Upper lobe of right lung (tissue), 1 donor: ENCODE data around the gene ST6GAL1. TPM values are rescaled to one million over a fixed set of nuclear protein-coding genes. Genes with fewer than 3 reads are reported as not detected.

ENCODE experiments used
- ATAC-seq: fragments of 200-7000 bp; cut with Tn5 transposase; one replicate; pipeline ENCODE4 v1.9.1; 2020; ENCODE audit warnings: mild to moderate bottlenecking, moderate library complexity
- DNase-seq: peaks from one replicate; pipeline ENCODE4 v3.0.0-alpha.2; 2020
- H3K27ac ChIP-seq: fragments of 200-600 bp; one replicate; pipeline ENCODE4 v1.8.0; 2022
- H3K27me3 ChIP-seq: fragments of 200-600 bp; one replicate; pipeline ENCODE4 v1.8.0; 2022; ENCODE audit warnings: mild to moderate bottlenecking
- H3K36me3 ChIP-seq: fragments of 200-600 bp; one replicate; pipeline ENCODE4 v1.8.0; 2022
- H3K4me1 ChIP-seq: fragments of 200-600 bp; one replicate; pipeline ENCODE4 v1.8.0; 2022
- H3K4me3 ChIP-seq: fragments of 200-600 bp; one replicate; pipeline ENCODE4 v1.8.0; 2022; ENCODE audit warnings: mild to moderate bottlenecking
- H3K9me3 ChIP-seq: fragments of 200-600 bp; one replicate; pipeline ENCODE4 v1.8.0; 2022
- CTCF ChIP-seq: fragments of 200-600 bp; IDR thresholded peaks from one replicate; pipeline ENCODE4 v1.8.0; 2022; ENCODE audit warnings: antibody characterized with exemption
- intact Hi-C: fragments of 100-400 bp; cut with DNase I; formaldehyde crosslinking; loops from one replicate; pipeline ENCODE4 v1.11.0; 2022
- total RNA-seq: library from RNA; stranded (reverse); fragmentation: NEBNext Ultra II Directional; extraction: Animal tissue kit (Norgen Biotek cat#: 25700); gene quantifications from one replicate; pipeline ENCODE4 v1.2.1, GENCODE V29; 2021
- donor health status: DM: no; HTN: yes; CAD: no; lungs with severe emphysema.

ST6GAL1 gene
- total RNA-seq, 1 donor from 2014 or later = 116 TPM

GRCh38 chr3:187061748-187062147 is 131.4 kb downstream of the ST6GAL1 start:
- ATAC-seq = no peak
- Histone ChIP-seq H3K4me1 (peaks cover 15% of the 10 kb centered on the region), H3K27ac (no peak overlapping the region), H3K4me3 (no peak overlapping the region), H3K36me3 (no peaks in the 10 kb centered on the region), H3K27me3 (no peaks in the 10 kb centered on the region), H3K9me3 (no peaks in the 10 kb centered on the region)
- no peak for TF ChIP-seq CTCF
- no peak for DNase-seq
- intact Hi-C loops = no loop called here

GRCh38 chr3:187062526-187063177 is 132.3 kb downstream of the ST6GAL1 start:
- peaks cover 15% of the 10 kb centered on the region for H3K4me1 ChIP-seq
- intact Hi-C loops = no loop called here
- TF ChIP-seq CTCF = no peak
- DNase-seq = no peak
- peak overlapping the region; percentile 66 for H3K27ac ChIP-seq
- no peak for ATAC-seq
- H3K9me3 ChIP-seq = no peaks in the 10 kb centered on the region
- H3K36me3 ChIP-seq = no peaks in the 10 kb centered on the region
- no peaks in the 10 kb centered on the region for H3K27me3 ChIP-seq
- no peak overlapping the region for H3K4me3 ChIP-seq

GRCh38 chr3:187063286-187064121 is 133.2 kb downstream of the ST6GAL1 start:
- Histone ChIP-seq H3K4me3 (no peak overlapping the region), H3K4me1 (peaks cover 15% of the 10 kb centered on the region), H3K27ac (peak overlapping the region; percentile 66), H3K36me3 (no peaks in the 10 kb centered on the region), H3K27me3 (no peaks in the 10 kb centered on the region), H3K9me3 (no peaks in the 10 kb centered on the region)
- intact Hi-C loops = no loop called here
- no peak for TF ChIP-seq CTCF
- DNase-seq = no peak
- peak; percentile 88 for ATAC-seq

GRCh38 chr3:187064210-187065115 is 134.1 kb downstream of the ST6GAL1 start:
- Histone ChIP-seq H3K4me3 (no peak overlapping the region), H3K36me3 (no peaks in the 10 kb centered on the region), H3K27ac (peak overlapping the region; percentile 66), H3K4me1 (peaks cover 15% of the 10 kb centered on the region), H3K27me3 (no peaks in the 10 kb centered on the region), H3K9me3 (no peaks in the 10 kb centered on the region)
- no peak for DNase-seq
- no peak for TF ChIP-seq CTCF
- intact Hi-C loops = no loop called here
- ATAC-seq = peak; percentile 62

- Histone ChIP-seq H3K4me3 (no peak overlapping the region), H3K4me1 (peaks cover 15% of the 10 kb centered on the region), H3K9me3 (no peaks in the 10 kb centered on the region), H3K27ac (no peak overlapping the region), H3K36me3 (no peaks in the 10 kb centered on the region), H3K27me3 (no peaks in the 10 kb centered on the region)
- ATAC-seq = peak; percentile 45
- TF ChIP-seq CTCF = peak; percentile 22
- DNase-seq = no peak
- intact Hi-C loops = no loop called here
Measured at GRCh38 chr3:187066228-187066995, 136.1 kb downstream of the ST6GAL1 start.
